ENCODE measurements around the gene ADAMTS12. TPM values are rescaled to one million over a fixed set of nuclear protein-coding genes. Genes with fewer than 3 reads are reported as not detected.

The ADAMTS12 gene
- total RNA-seq, 1 experiment from 2014 or later, result 0.15 TPM

GRCh38 chr5:33785571-33785970 lies 106.2 kb downstream of the ADAMTS12 start:
- no peaks in the 10 kb centered on the region for H3K4me1 ChIP-seq (ENCODE audit: control insufficient read depth, insufficient read depth, low read length)
- CTCF ChIA-PET, result no interaction called here
- in situ Hi-C loops (cut with HindIII; ENCODE audit: low pct_unique_long_range_greater_than_20kb, low sequenced_read_pairs) (no loop called here), intact Hi-C loops (cut with micrococcal nuclease; ENCODE audit: unreplicated experiment) (no loop called here)
- no peak for TF ChIP-seq TCF7L2 (IDR thresholded peaks at IDR 0.05; ENCODE audit: low read depth, low read length)
- TF ChIP-seq, protein P1, sequence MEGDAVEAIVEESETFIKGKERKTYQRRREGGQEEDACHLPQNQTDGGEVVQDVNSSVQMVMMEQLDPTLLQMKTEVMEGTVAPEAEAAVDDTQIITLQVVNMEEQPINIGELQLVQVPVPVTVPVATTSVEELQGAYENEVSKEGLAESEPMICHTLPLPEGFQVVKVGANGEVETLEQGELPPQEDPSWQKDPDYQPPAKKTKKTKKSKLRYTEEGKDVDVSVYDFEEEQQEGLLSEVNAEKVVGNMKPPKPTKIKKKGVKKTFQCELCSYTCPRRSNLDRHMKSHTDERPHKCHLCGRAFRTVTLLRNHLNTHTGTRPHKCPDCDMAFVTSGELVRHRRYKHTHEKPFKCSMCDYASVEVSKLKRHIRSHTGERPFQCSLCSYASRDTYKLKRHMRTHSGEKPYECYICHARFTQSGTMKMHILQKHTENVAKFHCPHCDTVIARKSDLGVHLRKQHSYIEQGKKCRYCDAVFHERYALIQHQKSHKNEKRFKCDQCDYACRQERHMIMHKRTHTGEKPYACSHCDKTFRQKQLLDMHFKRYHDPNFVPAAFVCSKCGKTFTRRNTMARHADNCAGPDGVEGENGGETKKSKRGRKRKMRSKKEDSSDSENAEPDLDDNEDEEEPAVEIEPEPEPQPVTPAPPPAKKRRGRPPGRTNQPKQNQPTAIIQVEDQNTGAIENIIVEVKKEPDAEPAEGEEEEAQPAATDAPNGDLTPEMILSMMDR (IDR thresholded peaks at IDR 0.05), result no peak
- TF ChIP-seq, protein P2, sequence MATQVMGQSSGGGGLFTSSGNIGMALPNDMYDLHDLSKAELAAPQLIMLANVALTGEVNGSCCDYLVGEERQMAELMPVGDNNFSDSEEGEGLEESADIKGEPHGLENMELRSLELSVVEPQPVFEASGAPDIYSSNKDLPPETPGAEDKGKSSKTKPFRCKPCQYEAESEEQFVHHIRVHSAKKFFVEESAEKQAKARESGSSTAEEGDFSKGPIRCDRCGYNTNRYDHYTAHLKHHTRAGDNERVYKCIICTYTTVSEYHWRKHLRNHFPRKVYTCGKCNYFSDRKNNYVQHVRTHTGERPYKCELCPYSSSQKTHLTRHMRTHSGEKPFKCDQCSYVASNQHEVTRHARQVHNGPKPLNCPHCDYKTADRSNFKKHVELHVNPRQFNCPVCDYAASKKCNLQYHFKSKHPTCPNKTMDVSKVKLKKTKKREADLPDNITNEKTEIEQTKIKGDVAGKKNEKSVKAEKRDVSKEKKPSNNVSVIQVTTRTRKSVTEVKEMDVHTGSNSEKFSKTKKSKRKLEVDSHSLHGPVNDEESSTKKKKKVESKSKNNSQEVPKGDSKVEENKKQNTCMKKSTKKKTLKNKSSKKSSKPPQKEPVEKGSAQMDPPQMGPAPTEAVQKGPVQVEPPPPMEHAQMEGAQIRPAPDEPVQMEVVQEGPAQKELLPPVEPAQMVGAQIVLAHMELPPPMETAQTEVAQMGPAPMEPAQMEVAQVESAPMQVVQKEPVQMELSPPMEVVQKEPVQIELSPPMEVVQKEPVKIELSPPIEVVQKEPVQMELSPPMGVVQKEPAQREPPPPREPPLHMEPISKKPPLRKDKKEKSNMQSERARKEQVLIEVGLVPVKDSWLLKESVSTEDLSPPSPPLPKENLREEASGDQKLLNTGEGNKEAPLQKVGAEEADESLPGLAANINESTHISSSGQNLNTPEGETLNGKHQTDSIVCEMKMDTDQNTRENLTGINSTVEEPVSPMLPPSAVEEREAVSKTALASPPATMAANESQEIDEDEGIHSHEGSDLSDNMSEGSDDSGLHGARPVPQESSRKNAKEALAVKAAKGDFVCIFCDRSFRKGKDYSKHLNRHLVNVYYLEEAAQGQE (IDR thresholded peaks at IDR 0.05; ENCODE audit: insufficient read depth in 1 of 2, low read depth in 2 of 2, low read length in 1 of 2), result no peak
- TF ChIP-seq POLR2AphosphoS5 (IDR thresholded peaks at IDR 0.05; ENCODE audit: low read depth, low read length), result no peak
- no peak for TF ChIP-seq SIN3A (IDR thresholded peaks at IDR 0.05; ENCODE audit: borderline replicate concordance, insufficient read depth, low read depth, low read length)
- DNase-seq (ENCODE audit: low read depth, low spot score) (no peak), ATAC-seq (no peak)
- POLR2A ChIA-PET, result no interaction called here
- H3K4me3 ChIP-seq (ENCODE audit: low read depth in 2 of 2, low read length in 2 of 2), result no peak overlapping the region
- no peaks in the 10 kb centered on the region for H3K36me3 ChIP-seq (ENCODE audit: control insufficient read depth, insufficient read depth, low read length)
- peaks cover 11% of the 10 kb centered on the region; the same call in 1 of the 2 replicates for H3K9me3 ChIP-seq (ENCODE audit: control insufficient read depth, insufficient read depth, low read depth, low read length)
- H3K27ac ChIP-seq (ENCODE audit: low read length), result no peak overlapping the region
- no peaks in the 10 kb centered on the region for H3K27me3 ChIP-seq (ENCODE audit: control insufficient read depth, insufficient read depth, low read length)
- no TSS peak for BruUV-seq (replicated peaks)

DNA sequence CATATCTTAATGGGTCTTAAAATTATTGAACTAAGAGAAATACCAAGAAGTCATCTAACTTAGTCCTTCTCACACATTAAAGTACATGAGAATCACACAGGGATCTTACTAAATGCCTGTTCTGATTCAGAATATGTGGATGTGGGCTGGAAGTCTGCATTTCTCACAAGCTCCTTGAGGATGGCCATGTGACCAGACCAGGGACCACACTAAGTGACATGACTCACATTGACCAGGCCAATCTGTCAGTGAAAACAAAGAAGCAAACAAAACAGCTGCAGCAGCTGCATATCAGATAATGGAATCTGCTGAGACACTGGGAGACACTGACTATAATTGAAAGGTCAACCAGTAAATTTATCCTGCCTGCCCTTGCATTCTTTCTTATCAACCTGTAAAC lies 110.5 kb downstream of the ADAMTS12 start:
- ChIA-PET CTCF (no interaction called here), POLR2A (no interaction called here)
- in situ Hi-C loops (cut with HindIII; ENCODE audit: low pct_unique_long_range_greater_than_20kb, low sequenced_read_pairs), result no loop called here
- intact Hi-C loops (cut with micrococcal nuclease; ENCODE audit: unreplicated experiment), result no loop called here
- no peaks in the 10 kb centered on the region for H3K36me3 ChIP-seq (ENCODE audit: control insufficient read depth, insufficient read depth, low read length)
- no peak for TF ChIP-seq POLR2AphosphoS5 (IDR thresholded peaks at IDR 0.05; ENCODE audit: low read depth, low read length)
- no peak for TF ChIP-seq SIN3A (IDR thresholded peaks at IDR 0.05; ENCODE audit: borderline replicate concordance, insufficient read depth, low read depth, low read length)
- TF ChIP-seq, protein P1 (IDR thresholded peaks at IDR 0.05), result no peak
- no peak for TF ChIP-seq TCF7L2 (IDR thresholded peaks at IDR 0.05; ENCODE audit: low read depth, low read length)
- TF ChIP-seq, protein P2 (IDR thresholded peaks at IDR 0.05; ENCODE audit: insufficient read depth in 1 of 2, low read depth in 2 of 2, low read length in 1 of 2), result no peak
- no TSS peak for BruUV-seq (replicated peaks)
- H3K27me3 ChIP-seq (ENCODE audit: control insufficient read depth, insufficient read depth, low read length), result no peaks in the 10 kb centered on the region
- DNase-seq (ENCODE audit: low read depth, low spot score) (no peak), ATAC-seq (no peak)
- H3K9me3 ChIP-seq (ENCODE audit: control insufficient read depth, insufficient read depth, low read depth, low read length), result peaks cover 11% of the 10 kb centered on the region; the same call in 1 of the 2 replicates
- H3K27ac ChIP-seq (ENCODE audit: low read length), result no peak overlapping the region
- no peak overlapping the region for H3K4me3 ChIP-seq (ENCODE audit: low read depth in 2 of 2, low read length in 2 of 2)
- no peaks in the 10 kb centered on the region for H3K4me1 ChIP-seq (ENCODE audit: control insufficient read depth, insufficient read depth, low read length)
